ENCODE results near the gene GTPBP2. TPM values are rescaled to one million over a fixed set of nuclear protein-coding genes. Genes with fewer than 3 reads are reported as not detected.

The GTPBP2 gene
- total and polyA plus RNA-seq, 2 of the 8 experiments (the other 6 are each of a cell fraction or from before 2014, with no cell fraction given): 58.3 to 86.1 TPM

- Histone ChIP-seq H2BK5ac (ENCODE audit: low read depth, low read length) (no peak overlapping the region), H2AK5ac (ENCODE audit: low read depth, low read length) (no peak overlapping the region), H3K14ac (ENCODE audit: insufficient read length) (no peak overlapping the region), H2AFZ (ENCODE audit: low read length) (no peak overlapping the region), H3K9ac (replicated peaks in 1 of 4; ENCODE audit: extremely low read depth in 1 of 4, low read depth in 3 of 4, low read length in 3 of 4) (no peak overlapping the region), H3K23me2 (ENCODE audit: low read depth, low read length) (no peaks in the 10 kb centered on the region), H3K4me2 (ENCODE audit: insufficient read depth in 1 of 2, low read depth in 2 of 2, low read length in 2 of 2) (no peak overlapping the region), H3K56ac (replicated peaks; ENCODE audit: insufficient read length, low read depth, low read length) (no peak overlapping the region), H3K4ac (replicated peaks; ENCODE audit: insufficient read length, low read depth, low read length) (no peak overlapping the region), H4K5ac (ENCODE audit: insufficient read length, low read depth, low read length) (no peak overlapping the region), H3K9me3 (ENCODE audit: insufficient read depth in 2 of 2, low read depth in 1 of 2, low read length in 1 of 2) (no peaks in the 10 kb centered on the region), H4K20me1 (replicated peaks in 1 of 2; ENCODE audit: control insufficient read depth in 1 of 2, insufficient read depth in 2 of 2, low read length in 2 of 2) (peaks cover 0 to 1% of the 10 kb centered on the region in 2 experiments), H2BK15ac (ENCODE audit: low read length) (no peak overlapping the region), H2BK120ac (replicated peaks; ENCODE audit: low read depth, low read length) (no peak overlapping the region), H3K4me3 (ENCODE audit: extremely low read depth in 1 of 4, insufficient read depth in 2 of 4, low read depth in 3 of 4, low read length in 4 of 4) (no peak overlapping the region), H3K36me3 (ENCODE audit: control insufficient read depth in 2 of 4, insufficient read depth in 4 of 4, low read length in 3 of 4) (peaks cover 3 to 13% (median 6%) of the 10 kb centered on the region in 4 experiments; a peak in 6 of 8 replicates), H2BK12ac (ENCODE audit: low read depth, low read length) (no peak overlapping the region), H4K8ac (ENCODE audit: extremely low read depth, insufficient read depth, low read length) (no peak overlapping the region), H3K18ac (ENCODE audit: extremely low read depth, low read length) (no peak overlapping the region), H4K91ac (replicated peaks; ENCODE audit: insufficient read length, low read length) (no peak overlapping the region), H3K79me2 (ENCODE audit: control insufficient read depth in 1 of 2, insufficient read depth in 2 of 2, low read length in 2 of 2) (no peaks in the 10 kb centered on the region), H3K23ac (ENCODE audit: insufficient read length) (no peak overlapping the region), H3K79me1 (ENCODE audit: low read depth, low read length) (no peaks in the 10 kb centered on the region), H3K4me1 (replicated peaks in 1 of 4; ENCODE audit: control insufficient read depth in 3 of 4, insufficient read depth in 4 of 4, low read length in 3 of 4) (no peaks in the 10 kb centered on the region), H3K27me3 (replicated peaks in 1 of 4; ENCODE audit: control insufficient read depth in 3 of 4, extremely low read depth in 1 of 4, insufficient read depth in 3 of 4, low read length in 3 of 4) (no peaks in the 10 kb centered on the region), H2BK20ac (ENCODE audit: low read length) (no peak overlapping the region), H3K27ac (ENCODE audit: low read depth, low read length) (no peak overlapping the region)
- FAIRE-seq (no peak), DNase-seq (ENCODE audit: low read depth in 1 of 2, low spot score in 2 of 2) (no peak)
- CTCF ChIA-PET (ENCODE audit: partially characterized antibody): interaction anchor here (0.6 to 1.7 kb wide), 7 partner anchors 10 to 469 kb away, joined by 3 to 6 read pairs (median 3); no protein-coding TSS in a partner anchor
- TF ChIP-seq POU5F1 (IDR thresholded peaks at IDR 0.05; ENCODE audit: low read depth, low read length): no peak
- TF ChIP-seq CTBP2 (IDR thresholded peaks at IDR 0.05; ENCODE audit: borderline replicate concordance, insufficient read depth, insufficient read length, low read length): no peak
- TF ChIP-seq BRCA1 (IDR thresholded peaks at IDR 0.05; ENCODE audit: low read depth, low read length): no peak
- TF ChIP-seq SIRT6 (IDR thresholded peaks at IDR 0.05; ENCODE audit: low read length): no peak
- no peak for TF ChIP-seq CREB1 (IDR thresholded peaks at IDR 0.05)
- TF ChIP-seq KDM5A (IDR thresholded peaks at IDR 0.05; ENCODE audit: low read length): no peak
- POLR2A ChIA-PET (ENCODE audit: partially characterized antibody): interaction anchor here (0.8 to 2.1 kb wide), 8 partner anchors 9 to 698 kb away, joined by 3 to 9 read pairs (median 4); partner anchors contain the start of gene GTPBP2
- WGBS, 2 experiments (ENCODE audit: extremely low coverage in 1 of 2, insufficient coverage in 1 of 2, insufficient read length in 1 of 2, insufficient replicate concordance in 2 of 2, low coverage in 1 of 2, low lambda C conversion rate in 2 of 2, missing lambda C conversion rate in 1 of 2): 98% methylated on average over 5 of the region's 5 CpGs; no CpG with 5 or more reads in 1 of the 2 experiments
Observed at GRCh38 chr6:43610431-43610830, 18.6 kb downstream of the GTPBP2 start.
